Right ventricle myocardium superior (tissue), 1 donor: Measurements from ENCODE around the gene TMEM59. TPM values are rescaled to one million over a fixed set of nuclear protein-coding genes. Genes with fewer than 3 reads are reported as not detected.
A peak's percentile ranks its signal among the peaks of the same experiment; 100 is the strongest.
"Not testable (repeated sequence)": the region's sequence is repeated elsewhere in the genome, so short reads cannot be mapped to it uniquely, and the experiment has no call there.

ENCODE experiments used
- ATAC-seq: fragments of 200-7000 bp; cut with Tn5 transposase; one replicate; pipeline ENCODE4 v1.9.1; 2020; ENCODE audit warnings: mild to moderate bottlenecking; ENCODE audit not compliant: poor library complexity
- DNase-seq: peaks from one replicate; pipeline ENCODE4 v3.0.0-alpha.2; 2020
- intact Hi-C: fragments of 100-400 bp; cut with DNase I; formaldehyde crosslinking; loops from one replicate; pipeline ENCODE4 v1.11.2; 2022
- total RNA-seq: library from RNA; stranded (reverse); fragmentation: NEBNext Ultra II Directional; extraction: Animal tissue kit (Norgen Biotek cat#: 25700); gene quantifications from one replicate; pipeline ENCODE4 v1.2.1, GENCODE V29; 2021
- donor health status: DM: no; HTN: yes; CAD: no; lungs with severe emphysema.

TMEM59 gene
- total RNA-seq, 1 donor from 2014 or later = 310 TPM

- intact Hi-C loops = loop anchor here (10.0 kb wide), 1 partner anchor 335 kb away; the partner anchor contains the start of gene SSBP3
- ATAC-seq (peak; percentile 29), DNase-seq (no peak)
These were observed 16.8 kb upstream of the TMEM59 start for GRCh38 chr1:54069791-54070170.

- no peak for ATAC-seq
- intact Hi-C loops = no loop called here
These were observed 11.3 kb upstream of the TMEM59 start for GRCh38 chr1:54064299-54064698.

GRCh38 chr1:54054438-54054749 is 1.4 kb upstream of the TMEM59 start:
- ATAC-seq (no peak), DNase-seq (no peak)
- intact Hi-C loops = no loop called here

More at GRCh38 chr1:54064299-54064698, 11.3 kb upstream of the TMEM59 start:
- no peak for DNase-seq

- intact Hi-C loops = no loop called here
- DNase-seq = no peak
- ATAC-seq = peak; percentile 8
These were observed 887 bp upstream of the TMEM59 start for GRCh38 chr1:54053745-54054437.

- ATAC-seq (peak; percentile 30), DNase-seq (no peak)
- intact Hi-C loops = no loop called here
These were observed 522 bp downstream of the TMEM59 start for GRCh38 chr1:54052431-54052933.

GRCh38 chr1:54051933-54052430 is 1.0 kb downstream of the TMEM59 start:
- intact Hi-C loops = no loop called here
- ATAC-seq (no peak), DNase-seq (no peak)

- ATAC-seq, DNase-seq, intact Hi-C loops: not testable (repeated sequence)
These were observed 2.6 kb downstream of the TMEM59 start for GRCh38 chr1:54050435-54050834.

- intact Hi-C loops = no loop called here
- no peak for ATAC-seq
- DNase-seq = no peak
These were observed 5.4 kb downstream of the TMEM59 start for GRCh38 chr1:54047384-54048305.

- ATAC-seq = no peak
- intact Hi-C loops = no loop called here
These were observed 6.2 kb downstream of the TMEM59 start for GRCh38 chr1:54046671-54047383.

GRCh38 chr1:54045496-54045895 is 7.5 kb downstream of the TMEM59 start:
- intact Hi-C loops = no loop called here
- DNase-seq (no peak), ATAC-seq (no peak)

More at GRCh38 chr1:54046671-54047383, 6.2 kb downstream of the TMEM59 start:
- no peak for DNase-seq

- no peak for ATAC-seq
- intact Hi-C loops = no loop called here
- DNase-seq = no peak
These were observed 11.2 kb downstream of the TMEM59 start for GRCh38 chr1:54041806-54042205.

GRCh38 chr1:54037476-54037875 is 15.5 kb downstream of the TMEM59 start:
- ATAC-seq (peak; percentile 59), DNase-seq (no peak)
- intact Hi-C loops = no loop called here

GRCh38 chr1:54028306-54029251 is 24.4 kb downstream of the TMEM59 start:
- peak; percentile 40 for ATAC-seq
- DNase-seq = no peak
- intact Hi-C loops = no loop called here

GRCh38 chr1:54027848-54028247 is 25.2 kb downstream of the TMEM59 start:
- ATAC-seq (peak; percentile 88), DNase-seq (no peak)
- intact Hi-C loops = no loop called here

GRCh38 chr1:54024811-54025210 is 28.2 kb downstream of the TMEM59 start:
- intact Hi-C loops, DNase-seq, ATAC-seq: not testable (repeated sequence)

GRCh38 chr1:54024358-54024757 is 28.6 kb downstream of the TMEM59 start:
- ATAC-seq (no peak), DNase-seq (no peak)
- intact Hi-C loops = no loop called here

GRCh38 chr1:54019562-54020176 is 33.3 kb downstream of the TMEM59 start:
- ATAC-seq, intact Hi-C loops: not testable (repeated sequence)

More at GRCh38 chr1:54019562-54020176, 33.3 kb downstream of the TMEM59 start:
- not testable (repeated sequence) for DNase-seq
